Hepatocyte (in vitro differentiated cells): ENCODE results near the gene SLC25A13.

Experiments used
- EZH2 ChIP-seq: fragments of 200-600 bp; sonication (generic); IDR thresholded peaks from 2 replicates; pipeline ENCODE4 v1.6.1; 2016; ENCODE audit warnings: antibody characterized with exemption, mild to moderate bottlenecking, borderline replicate concordance
- EZH2phosphoT487 ChIP-seq: fragments of 200-600 bp; sonication (generic); IDR thresholded peaks from one replicate; pipeline ENCODE4 v1.6.1; 2018; ENCODE audit warnings: antibody characterized with exemption, mild to moderate bottlenecking, low read depth, moderate library complexity; ENCODE audit not compliant: unreplicated experiment, severe bottlenecking
- TF ChIP-seq, protein P1 (sequence below): fragments of 200-600 bp; sonication (generic); IDR thresholded peaks from 2 replicates; pipeline ENCODE4 v1.5.1; 2016; ENCODE audit warnings: antibody characterized with exemption, mild to moderate bottlenecking; ENCODE audit not compliant: poor library complexity

DNA sequence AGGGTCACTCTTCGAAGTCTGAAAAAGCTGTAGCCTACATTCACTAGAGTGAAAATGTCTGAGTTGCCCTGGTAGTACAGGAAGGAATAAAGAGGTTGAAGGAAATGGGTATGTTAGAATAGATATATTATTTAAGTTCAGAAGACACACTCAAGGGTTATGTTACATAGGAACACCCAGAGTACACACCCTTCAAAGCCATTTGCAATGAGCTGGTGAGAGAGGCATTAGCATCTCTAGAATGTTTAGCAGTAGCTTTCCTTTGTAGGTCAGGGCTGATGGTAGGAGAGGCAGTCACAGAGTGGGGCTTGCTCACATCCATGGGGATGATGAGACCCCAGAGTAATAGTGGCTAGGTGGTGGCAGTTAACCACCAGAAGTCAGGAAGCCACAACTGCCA, 221.2 kb downstream of the SLC25A13 start:
- TF ChIP-seq EZH2 (no peak), EZH2phosphoT487 (no peak)
- TF ChIP-seq, protein P1, sequence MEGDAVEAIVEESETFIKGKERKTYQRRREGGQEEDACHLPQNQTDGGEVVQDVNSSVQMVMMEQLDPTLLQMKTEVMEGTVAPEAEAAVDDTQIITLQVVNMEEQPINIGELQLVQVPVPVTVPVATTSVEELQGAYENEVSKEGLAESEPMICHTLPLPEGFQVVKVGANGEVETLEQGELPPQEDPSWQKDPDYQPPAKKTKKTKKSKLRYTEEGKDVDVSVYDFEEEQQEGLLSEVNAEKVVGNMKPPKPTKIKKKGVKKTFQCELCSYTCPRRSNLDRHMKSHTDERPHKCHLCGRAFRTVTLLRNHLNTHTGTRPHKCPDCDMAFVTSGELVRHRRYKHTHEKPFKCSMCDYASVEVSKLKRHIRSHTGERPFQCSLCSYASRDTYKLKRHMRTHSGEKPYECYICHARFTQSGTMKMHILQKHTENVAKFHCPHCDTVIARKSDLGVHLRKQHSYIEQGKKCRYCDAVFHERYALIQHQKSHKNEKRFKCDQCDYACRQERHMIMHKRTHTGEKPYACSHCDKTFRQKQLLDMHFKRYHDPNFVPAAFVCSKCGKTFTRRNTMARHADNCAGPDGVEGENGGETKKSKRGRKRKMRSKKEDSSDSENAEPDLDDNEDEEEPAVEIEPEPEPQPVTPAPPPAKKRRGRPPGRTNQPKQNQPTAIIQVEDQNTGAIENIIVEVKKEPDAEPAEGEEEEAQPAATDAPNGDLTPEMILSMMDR, result no peak
